H1 (cell line): ENCODE measurements around the gene PLA2G1B. TPM values are rescaled to one million over a fixed set of nuclear protein-coding genes. Genes with fewer than 3 reads are reported as not detected.

Source experiments
- ATF3 ChIP-seq: IDR thresholded peaks from 2 replicates; pipeline ENCODE4 v1.6.1; 2011; ENCODE audit warnings: low read depth, mild to moderate bottlenecking, low read length; ENCODE audit not compliant: insufficient read depth
- CBX8 ChIP-seq: fragments of 300-800, 300-1000 bp; sonication (generic); IDR thresholded peaks from 2 replicates; pipeline ENCODE4 v1.7.1; 2016; ENCODE audit warnings: low read depth, low read length, borderline replicate concordance
- CEBPB ChIP-seq: IDR thresholded peaks from 2 replicates; pipeline ENCODE4 v1.6.1; 2012; ENCODE audit warnings: low read depth, low read length
- CHD1 ChIP-seq: IDR thresholded peaks from 2 replicates; pipeline ENCODE4 v1.6.1; 2012; ENCODE audit warnings: low read depth, low read length, improper control_type of control experiment
- EZH2 ChIP-seq: fragments of 200-600 bp; sonication (generic); IDR thresholded peaks from 2 replicates; pipeline ENCODE4 v1.7.1; 2012; ENCODE audit warnings: low read depth, mild to moderate bottlenecking, moderate library complexity, low read length, inconsistent platforms; ENCODE audit not compliant: severe bottlenecking
- GABPA ChIP-seq: IDR thresholded peaks from 2 replicates; pipeline ENCODE4 v1.6.1; 2011; ENCODE audit warnings: mild to moderate bottlenecking, low read length, moderate library complexity, borderline replicate concordance; ENCODE audit not compliant: insufficient read depth
- HDAC2 ChIP-seq, 2 experiments: fragments of 300-600 bp in 1 of 2; sonication (generic) in 1 of 2; IDR thresholded peaks; 2 replicates each; pipeline ENCODE4 v1.6.1; 2011 to 2012; ENCODE audit warnings: low read depth in 2 of 2, low read length in 2 of 2, mild to moderate bottlenecking in 2 of 2, moderate library complexity in 2 of 2, borderline replicate concordance in 1 of 2, inconsistent platforms in 1 of 2
- HDAC6 ChIP-seq: IDR thresholded peaks from one replicate; pipeline ENCODE4 v1.7.1; 2012; ENCODE audit warnings: low read depth, mild to moderate bottlenecking, inconsistent platforms, low read length, moderate library complexity
- KDM4A ChIP-seq: IDR thresholded peaks from one replicate; pipeline ENCODE4 v1.7.1; 2012; ENCODE audit warnings: low read depth, mild to moderate bottlenecking, moderate library complexity, low read length, inconsistent platforms; ENCODE audit not compliant: severe bottlenecking
- MAX ChIP-seq: IDR thresholded peaks from 2 replicates; pipeline ENCODE4 v1.6.1; 2012; ENCODE audit warnings: inconsistent platforms
- NANOG ChIP-seq: IDR thresholded peaks from 2 replicates; pipeline ENCODE4 v1.6.1; 2011; ENCODE audit warnings: low read length, low read depth, mild to moderate bottlenecking, inconsistent platforms; ENCODE audit not compliant: insufficient read depth, poor library complexity, severe bottlenecking
- NRF1 ChIP-seq: IDR thresholded peaks from 2 replicates; pipeline ENCODE4 v1.6.1; 2011; ENCODE audit warnings: mild to moderate bottlenecking, low read depth, low read length, improper control_type of control experiment
- POU5F1 ChIP-seq: IDR thresholded peaks from 2 replicates; pipeline ENCODE4 v1.6.1; 2011; ENCODE audit warnings: low read depth, mild to moderate bottlenecking, low read length, moderate library complexity
- RBBP5 ChIP-seq: IDR thresholded peaks from 2 replicates; pipeline ENCODE4 v1.7.1; 2012; ENCODE audit warnings: low read depth, mild to moderate bottlenecking, inconsistent platforms, low read length, moderate library complexity, borderline replicate concordance
- SAP30 ChIP-seq: fragments of 300-600 bp; sonication (generic); IDR thresholded peaks from 2 replicates; pipeline ENCODE4 v1.7.1; 2012; ENCODE audit warnings: low read length, moderate library complexity, mild to moderate bottlenecking, inconsistent platforms; ENCODE audit not compliant: insufficient read depth, insufficient replicate concordance
- SIRT6 ChIP-seq: IDR thresholded peaks from one replicate; pipeline ENCODE4 v1.7.1; 2012; ENCODE audit warnings: low read length, inconsistent platforms
- SIX5 ChIP-seq: IDR thresholded peaks from 2 replicates; pipeline ENCODE4 v1.6.1; 2011; ENCODE audit warnings: mild to moderate bottlenecking, low read depth, low read length
- TBP ChIP-seq: IDR thresholded peaks from 2 replicates; pipeline ENCODE4 v1.6.1; 2011; ENCODE audit warnings: low read depth, low read length, improper control_type of control experiment
- TEAD4 ChIP-seq: IDR thresholded peaks from 2 replicates; pipeline ENCODE4 v1.6.1; 2012; ENCODE audit warnings: low read depth, low read length, inconsistent platforms, mixed read lengths
- YY1 ChIP-seq: IDR thresholded peaks from 2 replicates; pipeline ENCODE4 v1.6.1; 2011; ENCODE audit warnings: low read depth, mild to moderate bottlenecking, low read length
- polyA plus RNA-seq, 7 experiments: library from polyadenylated mRNA; depleted of rRNA in 3 of 7; stranded (reverse) in 5 of 7; unstranded in 2 of 7; fragments of >200 nt in 5 of 7; fragments of 200-250 nt in 2 of 7; gene quantifications; 1 replicate in 5 of 7; 2 replicates in 1 of 7; 4 replicates in 1 of 7; pipeline versions ENCODE4 v1.2.1 to v1.2.3, GENCODE V29; 2011 to 2013; ENCODE audit warnings: missing spikeins in 2 of 7, mixed read lengths in 2 of 7
- total RNA-seq: library from RNA; stranded (reverse); fragmentation: NEBNext Ultra II Directional; extraction: Animal tissue kit (Norgen Biotek cat#: 25700); gene quantifications from 2 replicates; pipeline ENCODE4 v1.2.1, GENCODE V29; 2021
- TF ChIP-seq, protein P1 (sequence below): IDR thresholded peaks from 2 replicates; pipeline ENCODE4 v1.6.1; 2012; ENCODE audit warnings: low read length, inconsistent platforms

PLA2G1B gene
- total and polyA plus RNA-seq, 2 of the 8 experiments (the other 6 are each of a cell fraction or from before 2014, with no cell fraction given): not detected

- TF ChIP-seq, protein P1, sequence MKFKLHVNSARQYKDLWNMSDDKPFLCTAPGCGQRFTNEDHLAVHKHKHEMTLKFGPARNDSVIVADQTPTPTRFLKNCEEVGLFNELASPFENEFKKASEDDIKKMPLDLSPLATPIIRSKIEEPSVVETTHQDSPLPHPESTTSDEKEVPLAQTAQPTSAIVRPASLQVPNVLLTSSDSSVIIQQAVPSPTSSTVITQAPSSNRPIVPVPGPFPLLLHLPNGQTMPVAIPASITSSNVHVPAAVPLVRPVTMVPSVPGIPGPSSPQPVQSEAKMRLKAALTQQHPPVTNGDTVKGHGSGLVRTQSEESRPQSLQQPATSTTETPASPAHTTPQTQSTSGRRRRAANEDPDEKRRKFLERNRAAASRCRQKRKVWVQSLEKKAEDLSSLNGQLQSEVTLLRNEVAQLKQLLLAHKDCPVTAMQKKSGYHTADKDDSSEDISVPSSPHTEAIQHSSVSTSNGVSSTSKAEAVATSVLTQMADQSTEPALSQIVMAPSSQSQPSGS: no peak
- TF ChIP-seq GABPA (no peak), SAP30 (peak; percentile 72), CEBPB (no peak), HDAC2 (IDR thresholded peaks at IDR 0.05; ENCODE audit: borderline replicate concordance in 1 of 2, low read depth in 2 of 2, low read length in 2 of 2) (peak; percentile 35 to 47; a peak in 1 of 4 replicates), NRF1 (no peak), TBP (0 out of 2 replicates have a peak, but pooled peaks have one; percentile 23), YY1 (no peak), RBBP5 (no peak), NANOG (no peak), CHD1 (peak; percentile 83; the same call in 1 of the 2 replicates), EZH2 (no peak), ATF3 (peak; percentile 32; the same call in 1 of the 2 replicates), HDAC6 (no peak), SIX5 (peak; percentile 90), CBX8 (no peak), POU5F1 (no peak), MAX (no peak), TEAD4 (no peak), SIRT6 (no peak), KDM4A (peak; percentile 75)
Observed at GRCh38 chr12:120301962-120302815, 25.4 kb downstream of the PLA2G1B start, which contains the start of gene SIRT4 (continued).
